WTC11 (cell line): ENCODE measurements around the gene PDLIM7. TPM values are rescaled to one million over a fixed set of nuclear protein-coding genes. Genes with fewer than 3 reads are reported as not detected.

ENCODE experiments used
- ATAC-seq: fragments of 200-7000 bp; cut with Tn5 transposase; 2 replicates; pipeline ENCODE4 v1.10.0; 2021; ENCODE audit warnings: mild to moderate bottlenecking, moderate library complexity
- CTCF ChIA-PET: fragments of 300-600 bp; sonication (Branson Sonifier 250); formaldehyde crosslinking; loops from one replicate; lab custom pipeline; 2021; ENCODE audit warnings: antibody characterized with exemption; lab: Charles Lee
- POLR2A ChIA-PET: fragments of 350-600 bp; sonication (Branson Sonifier 250); formaldehyde crosslinking; loops from one replicate; lab custom pipeline; 2021; ENCODE audit warnings: antibody characterized with exemption; lab: Charles Lee
- DNase-seq: peaks from one replicate; pipeline ENCODE4 v3.0.0; 2021; ENCODE audit warnings: low spot score
- H3K27ac Mint-ChIP-seq: 2 replicates; pipeline ENCODE4 v1.8.0; 2021; ENCODE audit warnings: mixed read lengths
- H3K27me3 Mint-ChIP-seq: 2 replicates; pipeline ENCODE4 v1.8.0; 2021; ENCODE audit warnings: low read depth, mild to moderate bottlenecking, moderate library complexity, mixed read lengths
- H3K36me3 Mint-ChIP-seq: 2 replicates; pipeline ENCODE4 v1.8.0; 2021; ENCODE audit warnings: mixed read lengths
- H3K4me1 Mint-ChIP-seq: 2 replicates; pipeline ENCODE4 v1.8.0; 2022; ENCODE audit warnings: mixed read lengths
- H3K4me3 Mint-ChIP-seq: 2 replicates; pipeline ENCODE4 v1.8.0; 2021; ENCODE audit warnings: mild to moderate bottlenecking, moderate library complexity, mixed read lengths
- H3K9me3 Mint-ChIP-seq: 2 replicates; pipeline ENCODE4 v1.8.0; 2021; ENCODE audit warnings: mixed read lengths
- GABPB1 ChIP-seq: sonication (generic); formaldehyde crosslinking; IDR thresholded peaks from 2 replicates; pipeline ENCODE4 v1.8.1; 2023; ENCODE audit warnings: mild to moderate bottlenecking, missing genetic modification reagents
- IRF2 ChIP-seq: sonication (generic); formaldehyde crosslinking; IDR thresholded peaks from 2 replicates; pipeline ENCODE4 v1.8.0; 2022; ENCODE audit warnings: low read depth, missing genetic modification reagents, borderline replicate concordance
- NFATC4 ChIP-seq: fragments of 250-450 bp; sonication (Bioruptor Pico); IDR thresholded peaks from 2 replicates; pipeline ENCODE4 v1.9.0; 2021; ENCODE audit warnings: mild to moderate bottlenecking
- NFE2L1 ChIP-seq: sonication (generic); formaldehyde crosslinking; IDR thresholded peaks from 2 replicates; pipeline ENCODE4 v1.8.1; 2023; ENCODE audit warnings: missing genetic modification reagents
- ZNF416 ChIP-seq: fragments of 250-450 bp; sonication (Bioruptor Pico); IDR thresholded peaks from 2 replicates; pipeline ENCODE4 v1.9.0; 2021; ENCODE audit warnings: mild to moderate bottlenecking, inconsistent platforms
- total RNA-seq: library from RNA; stranded (reverse); gene quantifications from 3 replicates; pipeline ENCODE4 v1.2.3, GENCODE V29; 2021
- TF ChIP-seq, protein P1 (sequence below): sonication (generic); formaldehyde crosslinking; IDR thresholded peaks from 2 replicates; pipeline ENCODE4 v1.8.0; 2023; ENCODE audit warnings: missing genetic modification reagents, mild to moderate bottlenecking, borderline replicate concordance
- TF ChIP-seq, protein P2 (sequence below): fragments of 250-450 bp; sonication (Bioruptor Pico); IDR thresholded peaks from 2 replicates; pipeline ENCODE4 v1.9.0; 2021; ENCODE audit warnings: mild to moderate bottlenecking
- TF ChIP-seq, protein P3 (sequence below): sonication (generic); formaldehyde crosslinking; IDR thresholded peaks from 2 replicates; pipeline ENCODE4 v1.8.1; 2022; ENCODE audit warnings: mild to moderate bottlenecking, moderate library complexity, missing genetic modification reagents
- TF ChIP-seq, protein P4 (sequence below): sonication (generic); formaldehyde crosslinking; IDR thresholded peaks from 2 replicates; pipeline ENCODE4 v1.8.0; 2023; ENCODE audit warnings: mild to moderate bottlenecking, missing genetic modification reagents
- TF ChIP-seq, protein P5 (sequence below): sonication (generic); formaldehyde crosslinking; IDR thresholded peaks from 2 replicates; pipeline ENCODE4 v1.8.1; 2022; ENCODE audit warnings: low read depth, missing genetic modification reagents, borderline replicate concordance
- TF ChIP-seq, protein P6 (sequence below): sonication (generic); formaldehyde crosslinking; IDR thresholded peaks from 2 replicates; pipeline ENCODE4 v1.8.1; 2022; ENCODE audit warnings: low read depth, mild to moderate bottlenecking, moderate library complexity, missing genetic modification reagents, borderline replicate concordance

Gene PDLIM7
- total RNA-seq, 1 experiment from 2014 or later: 142 TPM

DNA sequence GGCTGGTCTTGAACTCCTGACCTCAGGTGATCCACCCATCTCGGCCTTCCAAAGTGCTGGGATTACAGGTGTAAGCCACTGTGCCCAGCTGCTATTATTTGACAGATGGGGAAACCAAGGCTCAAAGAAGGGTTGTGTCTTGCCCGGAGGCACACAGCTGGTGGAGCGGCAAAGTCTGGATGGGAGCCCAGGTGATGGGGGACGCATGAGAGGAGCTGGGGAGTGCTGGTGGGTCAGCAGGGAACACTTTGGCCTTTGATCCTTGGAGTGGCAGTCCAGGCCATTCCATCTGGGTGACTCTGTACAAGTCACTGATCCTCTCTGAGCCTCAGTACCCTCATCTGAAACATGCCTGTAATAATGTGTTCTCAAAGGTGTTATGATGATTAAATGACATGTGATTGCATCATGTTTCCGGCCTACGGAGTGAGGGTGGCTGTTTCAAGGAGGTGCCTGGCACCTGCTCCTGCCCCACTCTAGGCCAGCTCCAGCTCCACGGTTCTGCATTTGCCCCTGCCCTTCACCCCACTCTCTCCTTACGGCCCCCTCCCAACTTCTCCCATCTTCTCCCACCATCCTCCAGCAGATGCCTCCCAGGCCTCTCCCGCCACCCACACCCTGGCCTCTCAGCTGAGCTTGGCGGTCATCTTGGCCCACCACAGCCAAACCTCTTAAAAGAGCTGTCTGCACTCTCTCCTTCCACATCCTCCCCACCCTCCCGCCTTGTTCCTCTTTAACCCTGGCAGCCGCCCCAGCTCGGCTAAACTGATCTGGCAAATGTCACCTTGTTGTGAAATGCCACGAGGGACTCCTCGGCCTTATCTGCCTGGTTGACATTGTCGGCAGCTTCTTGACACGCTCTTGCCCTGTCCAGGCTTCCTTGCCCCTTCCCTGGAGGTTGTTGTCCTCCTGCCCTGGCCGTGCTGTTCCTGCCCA, 18.4 kb downstream of the PDLIM7 start (continued):
- TF ChIP-seq NFATC4 (CRISPR knock-in tag) (0 out of 2 replicates have a peak, but pooled peaks have one; percentile 35), NFE2L1 (CRISPR knock-in tag) (no peak)
- TF ChIP-seq, protein P1, sequence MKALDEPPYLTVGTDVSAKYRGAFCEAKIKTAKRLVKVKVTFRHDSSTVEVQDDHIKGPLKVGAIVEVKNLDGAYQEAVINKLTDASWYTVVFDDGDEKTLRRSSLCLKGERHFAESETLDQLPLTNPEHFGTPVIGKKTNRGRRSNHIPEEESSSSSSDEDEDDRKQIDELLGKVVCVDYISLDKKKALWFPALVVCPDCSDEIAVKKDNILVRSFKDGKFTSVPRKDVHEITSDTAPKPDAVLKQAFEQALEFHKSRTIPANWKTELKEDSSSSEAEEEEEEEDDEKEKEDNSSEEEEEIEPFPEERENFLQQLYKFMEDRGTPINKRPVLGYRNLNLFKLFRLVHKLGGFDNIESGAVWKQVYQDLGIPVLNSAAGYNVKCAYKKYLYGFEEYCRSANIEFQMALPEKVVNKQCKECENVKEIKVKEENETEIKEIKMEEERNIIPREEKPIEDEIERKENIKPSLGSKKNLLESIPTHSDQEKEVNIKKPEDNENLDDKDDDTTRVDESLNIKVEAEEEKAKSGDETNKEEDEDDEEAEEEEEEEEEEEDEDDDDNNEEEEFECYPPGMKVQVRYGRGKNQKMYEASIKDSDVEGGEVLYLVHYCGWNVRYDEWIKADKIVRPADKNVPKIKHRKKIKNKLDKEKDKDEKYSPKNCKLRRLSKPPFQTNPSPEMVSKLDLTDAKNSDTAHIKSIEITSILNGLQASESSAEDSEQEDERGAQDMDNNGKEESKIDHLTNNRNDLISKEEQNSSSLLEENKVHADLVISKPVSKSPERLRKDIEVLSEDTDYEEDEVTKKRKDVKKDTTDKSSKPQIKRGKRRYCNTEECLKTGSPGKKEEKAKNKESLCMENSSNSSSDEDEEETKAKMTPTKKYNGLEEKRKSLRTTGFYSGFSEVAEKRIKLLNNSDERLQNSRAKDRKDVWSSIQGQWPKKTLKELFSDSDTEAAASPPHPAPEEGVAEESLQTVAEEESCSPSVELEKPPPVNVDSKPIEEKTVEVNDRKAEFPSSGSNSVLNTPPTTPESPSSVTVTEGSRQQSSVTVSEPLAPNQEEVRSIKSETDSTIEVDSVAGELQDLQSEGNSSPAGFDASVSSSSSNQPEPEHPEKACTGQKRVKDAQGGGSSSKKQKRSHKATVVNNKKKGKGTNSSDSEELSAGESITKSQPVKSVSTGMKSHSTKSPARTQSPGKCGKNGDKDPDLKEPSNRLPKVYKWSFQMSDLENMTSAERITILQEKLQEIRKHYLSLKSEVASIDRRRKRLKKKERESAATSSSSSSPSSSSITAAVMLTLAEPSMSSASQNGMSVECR: no peak

DNA sequence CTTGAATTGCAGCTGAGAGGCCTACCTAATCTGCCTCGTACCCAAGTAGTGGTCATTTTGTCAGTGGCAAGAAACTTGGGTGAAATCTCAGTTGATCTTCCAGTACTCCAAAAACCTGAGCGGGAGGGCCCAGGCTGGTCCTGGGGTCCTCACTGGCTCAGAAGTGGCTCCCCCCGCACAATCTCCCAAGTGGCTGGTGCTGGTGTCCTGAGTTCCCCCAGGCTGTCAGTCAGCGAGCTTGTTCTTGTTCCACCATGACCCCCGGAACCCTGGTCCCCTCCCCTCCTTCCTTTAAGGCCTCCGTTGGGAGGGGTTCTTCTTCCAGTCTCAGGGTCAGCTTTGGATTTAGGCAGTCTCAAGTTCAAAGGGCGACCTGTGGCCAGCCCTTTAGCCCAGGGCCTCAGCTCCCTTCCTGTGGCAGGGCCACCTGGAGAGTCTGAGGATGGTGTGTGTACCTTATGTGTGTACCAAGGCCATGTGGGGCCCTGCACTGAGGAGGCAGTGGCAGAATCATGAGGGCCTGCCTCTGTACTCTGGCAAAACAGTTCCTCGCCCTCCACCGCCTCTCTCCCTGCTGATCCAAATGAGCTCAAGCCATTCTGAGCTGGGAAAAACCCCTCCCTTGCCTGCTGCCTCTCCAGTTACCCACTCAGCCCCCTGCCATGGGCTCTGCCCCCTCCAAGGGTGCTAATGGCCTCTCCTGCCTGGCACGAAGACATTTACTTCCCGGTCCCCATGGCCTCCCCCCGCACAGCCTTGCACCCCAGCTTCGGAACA, 19.5 kb downstream of the PDLIM7 start:
- Mint-ChIP-seq H3K27ac (0 out of 2 replicates have a peak overlapping the region, but pooled peaks have one; percentile 71), H3K36me3 (peaks cover under 1% of the 10 kb centered on the region; the same call in 1 of the 2 replicates), H3K4me1 (peaks cover 30% of the 10 kb centered on the region), H3K27me3 (no peaks in the 10 kb centered on the region), H3K4me3 (no peak overlapping the region), H3K9me3 (no peaks in the 10 kb centered on the region)
- ATAC-seq (no peak), DNase-seq (no peak)
- ChIA-PET CTCF (interaction anchor here (0.9 to 16.7 kb wide), 8 partner anchors 15 to 168 kb away, joined by 3 to 230 read pairs (median 12); partner anchors contain the start of gene PDLIM7), POLR2A (interaction anchor here (0.9 to 5.9 kb wide), 6 partner anchors 15 to 51 kb away, joined by 3 to 43 read pairs (median 8); partner anchors contain the start of genes GRK6 and PDLIM7)
- no peak for TF ChIP-seq NFE2L1 (CRISPR knock-in tag)
- no peak for TF ChIP-seq IRF2 (CRISPR knock-in tag)
- TF ChIP-seq GABPB1 (CRISPR knock-in tag): no peak
- TF ChIP-seq, protein P2, sequence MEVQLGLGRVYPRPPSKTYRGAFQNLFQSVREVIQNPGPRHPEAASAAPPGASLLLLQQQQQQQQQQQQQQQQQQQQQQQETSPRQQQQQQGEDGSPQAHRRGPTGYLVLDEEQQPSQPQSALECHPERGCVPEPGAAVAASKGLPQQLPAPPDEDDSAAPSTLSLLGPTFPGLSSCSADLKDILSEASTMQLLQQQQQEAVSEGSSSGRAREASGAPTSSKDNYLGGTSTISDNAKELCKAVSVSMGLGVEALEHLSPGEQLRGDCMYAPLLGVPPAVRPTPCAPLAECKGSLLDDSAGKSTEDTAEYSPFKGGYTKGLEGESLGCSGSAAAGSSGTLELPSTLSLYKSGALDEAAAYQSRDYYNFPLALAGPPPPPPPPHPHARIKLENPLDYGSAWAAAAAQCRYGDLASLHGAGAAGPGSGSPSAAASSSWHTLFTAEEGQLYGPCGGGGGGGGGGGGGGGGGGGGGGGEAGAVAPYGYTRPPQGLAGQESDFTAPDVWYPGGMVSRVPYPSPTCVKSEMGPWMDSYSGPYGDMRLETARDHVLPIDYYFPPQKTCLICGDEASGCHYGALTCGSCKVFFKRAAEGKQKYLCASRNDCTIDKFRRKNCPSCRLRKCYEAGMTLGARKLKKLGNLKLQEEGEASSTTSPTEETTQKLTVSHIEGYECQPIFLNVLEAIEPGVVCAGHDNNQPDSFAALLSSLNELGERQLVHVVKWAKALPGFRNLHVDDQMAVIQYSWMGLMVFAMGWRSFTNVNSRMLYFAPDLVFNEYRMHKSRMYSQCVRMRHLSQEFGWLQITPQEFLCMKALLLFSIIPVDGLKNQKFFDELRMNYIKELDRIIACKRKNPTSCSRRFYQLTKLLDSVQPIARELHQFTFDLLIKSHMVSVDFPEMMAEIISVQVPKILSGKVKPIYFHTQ (CRISPR knock-in tag): no peak
- TF ChIP-seq, protein P1: no peak
- TF ChIP-seq, protein P3, sequence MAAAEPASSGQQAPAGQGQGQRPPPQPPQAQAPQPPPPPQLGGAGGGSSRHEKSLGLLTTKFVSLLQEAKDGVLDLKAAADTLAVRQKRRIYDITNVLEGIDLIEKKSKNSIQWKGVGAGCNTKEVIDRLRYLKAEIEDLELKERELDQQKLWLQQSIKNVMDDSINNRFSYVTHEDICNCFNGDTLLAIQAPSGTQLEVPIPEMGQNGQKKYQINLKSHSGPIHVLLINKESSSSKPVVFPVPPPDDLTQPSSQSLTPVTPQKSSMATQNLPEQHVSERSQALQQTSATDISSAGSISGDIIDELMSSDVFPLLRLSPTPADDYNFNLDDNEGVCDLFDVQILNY (CRISPR knock-in tag): no peak
- TF ChIP-seq, protein P4, sequence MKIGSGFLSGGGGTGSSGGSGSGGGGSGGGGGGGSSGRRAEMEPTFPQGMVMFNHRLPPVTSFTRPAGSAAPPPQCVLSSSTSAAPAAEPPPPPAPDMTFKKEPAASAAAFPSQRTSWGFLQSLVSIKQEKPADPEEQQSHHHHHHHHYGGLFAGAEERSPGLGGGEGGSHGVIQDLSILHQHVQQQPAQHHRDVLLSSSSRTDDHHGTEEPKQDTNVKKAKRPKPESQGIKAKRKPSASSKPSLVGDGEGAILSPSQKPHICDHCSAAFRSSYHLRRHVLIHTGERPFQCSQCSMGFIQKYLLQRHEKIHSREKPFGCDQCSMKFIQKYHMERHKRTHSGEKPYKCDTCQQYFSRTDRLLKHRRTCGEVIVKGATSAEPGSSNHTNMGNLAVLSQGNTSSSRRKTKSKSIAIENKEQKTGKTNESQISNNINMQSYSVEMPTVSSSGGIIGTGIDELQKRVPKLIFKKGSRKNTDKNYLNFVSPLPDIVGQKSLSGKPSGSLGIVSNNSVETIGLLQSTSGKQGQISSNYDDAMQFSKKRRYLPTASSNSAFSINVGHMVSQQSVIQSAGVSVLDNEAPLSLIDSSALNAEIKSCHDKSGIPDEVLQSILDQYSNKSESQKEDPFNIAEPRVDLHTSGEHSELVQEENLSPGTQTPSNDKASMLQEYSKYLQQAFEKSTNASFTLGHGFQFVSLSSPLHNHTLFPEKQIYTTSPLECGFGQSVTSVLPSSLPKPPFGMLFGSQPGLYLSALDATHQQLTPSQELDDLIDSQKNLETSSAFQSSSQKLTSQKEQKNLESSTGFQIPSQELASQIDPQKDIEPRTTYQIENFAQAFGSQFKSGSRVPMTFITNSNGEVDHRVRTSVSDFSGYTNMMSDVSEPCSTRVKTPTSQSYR (CRISPR knock-in tag): no peak
- TF ChIP-seq, protein P5, sequence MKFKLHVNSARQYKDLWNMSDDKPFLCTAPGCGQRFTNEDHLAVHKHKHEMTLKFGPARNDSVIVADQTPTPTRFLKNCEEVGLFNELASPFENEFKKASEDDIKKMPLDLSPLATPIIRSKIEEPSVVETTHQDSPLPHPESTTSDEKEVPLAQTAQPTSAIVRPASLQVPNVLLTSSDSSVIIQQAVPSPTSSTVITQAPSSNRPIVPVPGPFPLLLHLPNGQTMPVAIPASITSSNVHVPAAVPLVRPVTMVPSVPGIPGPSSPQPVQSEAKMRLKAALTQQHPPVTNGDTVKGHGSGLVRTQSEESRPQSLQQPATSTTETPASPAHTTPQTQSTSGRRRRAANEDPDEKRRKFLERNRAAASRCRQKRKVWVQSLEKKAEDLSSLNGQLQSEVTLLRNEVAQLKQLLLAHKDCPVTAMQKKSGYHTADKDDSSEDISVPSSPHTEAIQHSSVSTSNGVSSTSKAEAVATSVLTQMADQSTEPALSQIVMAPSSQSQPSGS (CRISPR knock-in tag): no peak
- no peak for TF ChIP-seq ZNF416 (CRISPR knock-in tag)
- TF ChIP-seq, protein P6, sequence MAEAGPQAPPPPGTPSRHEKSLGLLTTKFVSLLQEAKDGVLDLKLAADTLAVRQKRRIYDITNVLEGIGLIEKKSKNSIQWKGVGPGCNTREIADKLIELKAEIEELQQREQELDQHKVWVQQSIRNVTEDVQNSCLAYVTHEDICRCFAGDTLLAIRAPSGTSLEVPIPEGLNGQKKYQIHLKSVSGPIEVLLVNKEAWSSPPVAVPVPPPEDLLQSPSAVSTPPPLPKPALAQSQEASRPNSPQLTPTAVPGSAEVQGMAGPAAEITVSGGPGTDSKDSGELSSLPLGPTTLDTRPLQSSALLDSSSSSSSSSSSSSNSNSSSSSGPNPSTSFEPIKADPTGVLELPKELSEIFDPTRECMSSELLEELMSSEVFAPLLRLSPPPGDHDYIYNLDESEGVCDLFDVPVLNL (CRISPR knock-in tag): no peak
